Esophagus mucosa (tissue), 1 donor: Measurements from ENCODE around the gene REXO1. TPM values are rescaled to one million over a fixed set of nuclear protein-coding genes. Genes with fewer than 3 reads are reported as not detected.

Experiments
- ATAC-seq: fragments of 200-7000 bp; cut with Tn5 transposase; one replicate; pipeline ENCODE4 v1.9.1; 2020
- total RNA-seq: library from RNA; stranded (reverse); gene quantifications from one replicate; pipeline ENCODE4 v1.2.4, GENCODE V29; 2023
- donor health status: DM: yes; HTN: yes; CAD: no.

REXO1 gene
- total RNA-seq, 1 donor from 2014 or later = 16.9 TPM

DNA sequence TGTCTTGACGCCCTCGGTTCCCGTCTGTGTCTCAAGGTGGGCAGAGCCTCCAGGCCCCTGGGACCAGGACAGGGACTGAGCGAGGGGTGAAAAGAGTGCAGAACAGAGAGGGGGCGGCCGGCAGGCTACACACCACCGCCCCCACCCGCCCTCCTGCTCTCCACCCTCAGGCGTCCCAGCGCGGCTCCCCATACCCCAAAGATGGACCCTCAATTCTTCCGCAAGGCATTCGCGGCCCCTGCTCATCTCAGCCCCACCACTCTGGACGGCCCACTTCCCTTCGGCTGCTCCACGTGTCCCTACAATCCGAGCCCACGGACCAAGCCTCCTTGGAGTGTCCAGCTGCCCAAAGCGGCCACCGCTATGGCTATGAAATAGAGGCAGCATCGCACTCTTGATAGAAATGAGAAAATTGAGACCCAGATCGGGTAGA is 13.3 kb upstream of the REXO1 start:
- no peak for ATAC-seq

DNA sequence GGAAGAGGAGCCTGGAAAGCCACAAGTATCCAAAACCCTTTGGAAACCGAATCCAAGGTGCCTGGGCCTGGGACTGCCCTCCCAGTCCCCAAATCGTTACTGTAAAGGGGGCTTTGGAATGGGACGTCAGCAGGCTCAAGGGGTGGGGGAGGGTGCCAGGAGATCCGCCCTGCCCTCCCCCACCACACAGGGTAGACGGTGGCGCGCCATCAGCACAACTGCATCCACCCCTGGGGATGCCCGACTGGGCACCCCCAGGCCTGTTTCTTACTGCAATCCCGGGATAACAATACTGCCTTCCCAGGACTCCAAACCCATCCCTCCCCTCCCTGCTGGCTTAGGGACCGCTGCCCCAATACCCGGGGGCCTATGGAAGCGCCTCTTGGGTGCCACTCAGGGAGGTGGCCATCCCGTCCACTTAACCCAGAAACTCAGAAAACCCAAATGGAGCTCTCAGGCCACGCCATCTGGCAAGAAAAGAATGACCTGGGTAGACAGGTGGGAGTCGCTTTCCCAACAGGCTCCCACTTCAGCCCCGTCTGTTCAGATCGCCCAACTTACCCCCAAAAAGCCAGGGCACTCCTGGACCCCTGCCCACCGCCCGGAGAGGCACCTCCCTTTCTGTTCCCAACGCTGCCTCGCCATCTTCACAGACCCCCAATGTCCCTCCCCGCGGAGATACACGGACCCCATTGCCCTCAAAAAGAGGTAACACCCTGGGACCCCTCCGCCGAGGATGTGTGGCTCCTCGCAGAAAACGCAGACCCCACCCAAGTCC is 12.7 kb upstream of the REXO1 start:
- no peak for ATAC-seq

GRCh38 chr19:1860042-1860775 is 11.9 kb upstream of the REXO1 start:
- no peak for ATAC-seq

- no peak for ATAC-seq
Measured at GRCh38 chr19:1859331-1859781, 11.1 kb upstream of the REXO1 start.

- no peak for ATAC-seq
Measured at GRCh38 chr19:1858412-1859081, 10.3 kb upstream of the REXO1 start.

GRCh38 chr19:1857648-1858326 is 9.5 kb upstream of the REXO1 start:
- ATAC-seq = no peak

- ATAC-seq = peak; percentile 49
Measured at GRCh38 chr19:1856698-1857603, 8.7 kb upstream of the REXO1 start.

DNA sequence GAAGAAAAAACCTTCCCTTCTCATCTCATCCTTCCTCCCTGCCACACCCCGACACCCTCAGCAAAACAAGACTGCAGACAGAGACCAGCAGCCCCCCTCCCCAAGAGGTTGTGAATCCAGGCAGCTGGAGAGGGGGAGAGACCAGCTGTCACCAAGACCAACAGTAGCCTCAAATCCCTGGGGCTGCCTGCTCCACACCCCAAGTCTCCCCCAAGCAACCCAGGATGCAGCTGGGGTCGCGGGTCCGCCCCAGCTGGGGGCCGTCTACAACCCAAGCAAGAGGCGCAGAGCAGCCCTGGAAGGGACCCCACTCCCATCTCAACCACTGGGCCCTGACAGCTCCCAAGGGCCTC is 8.0 kb upstream of the REXO1 start:
- ATAC-seq = no peak

DNA sequence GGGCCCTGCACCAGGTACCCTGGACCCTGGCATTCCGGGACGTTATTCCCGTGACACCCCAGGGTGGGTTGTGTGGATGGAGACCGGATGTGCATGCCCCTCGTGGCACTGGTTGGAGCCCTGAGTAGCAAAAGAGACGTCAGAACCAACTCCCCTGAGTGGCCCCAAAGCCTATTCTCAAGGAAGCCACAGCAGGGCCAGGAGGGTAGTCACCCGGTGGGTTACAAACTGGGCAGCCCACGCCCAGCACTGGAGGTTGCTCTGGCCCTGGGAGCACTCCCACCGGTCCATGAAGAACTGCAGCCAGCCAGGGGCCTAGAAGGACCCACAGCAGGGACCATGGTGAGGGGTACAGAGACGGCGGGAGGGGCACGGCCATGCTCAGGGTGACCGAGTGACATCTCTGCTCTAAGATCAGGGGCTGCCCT is 7.6 kb upstream of the REXO1 start:
- ATAC-seq = no peak

DNA sequence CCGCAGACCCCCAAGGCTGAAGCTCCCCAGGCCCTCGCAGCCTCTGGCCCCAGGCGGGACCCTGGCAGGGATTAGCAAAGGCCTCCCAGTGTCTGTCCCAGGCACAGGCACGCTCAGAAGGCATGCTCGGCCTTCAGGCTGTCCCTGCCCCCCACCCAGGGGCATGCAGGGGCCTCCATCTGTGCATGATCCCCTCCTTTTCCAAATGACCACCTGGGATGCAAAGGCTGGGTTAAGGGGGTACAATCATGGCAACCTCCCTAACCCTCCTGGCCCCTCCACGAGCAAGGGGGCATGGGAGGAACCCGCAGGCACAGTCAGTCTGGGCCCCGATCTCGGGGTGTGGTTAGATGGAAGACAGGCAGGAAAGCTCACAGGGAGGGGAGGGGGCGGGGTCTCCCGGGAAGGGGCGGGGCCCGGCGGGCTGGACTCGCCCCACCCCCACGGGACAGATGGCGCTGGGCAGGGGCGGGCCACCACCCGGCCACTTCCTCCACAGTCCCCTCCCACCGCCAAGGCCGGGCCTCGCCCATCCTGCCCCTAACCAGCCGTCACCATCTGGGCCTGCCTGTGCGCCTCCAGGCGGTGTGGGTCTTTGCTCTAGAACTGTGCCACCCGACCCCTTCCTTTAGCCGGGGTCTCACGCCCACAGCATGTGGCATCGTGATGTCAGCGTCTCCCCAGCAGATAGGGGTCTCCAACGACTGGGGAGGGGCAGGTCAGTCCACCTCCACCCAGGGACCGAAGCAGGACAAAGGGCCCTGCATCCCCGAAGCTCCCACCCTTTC is 7.0 kb upstream of the REXO1 start:
- ATAC-seq = peak; percentile 74

DNA sequence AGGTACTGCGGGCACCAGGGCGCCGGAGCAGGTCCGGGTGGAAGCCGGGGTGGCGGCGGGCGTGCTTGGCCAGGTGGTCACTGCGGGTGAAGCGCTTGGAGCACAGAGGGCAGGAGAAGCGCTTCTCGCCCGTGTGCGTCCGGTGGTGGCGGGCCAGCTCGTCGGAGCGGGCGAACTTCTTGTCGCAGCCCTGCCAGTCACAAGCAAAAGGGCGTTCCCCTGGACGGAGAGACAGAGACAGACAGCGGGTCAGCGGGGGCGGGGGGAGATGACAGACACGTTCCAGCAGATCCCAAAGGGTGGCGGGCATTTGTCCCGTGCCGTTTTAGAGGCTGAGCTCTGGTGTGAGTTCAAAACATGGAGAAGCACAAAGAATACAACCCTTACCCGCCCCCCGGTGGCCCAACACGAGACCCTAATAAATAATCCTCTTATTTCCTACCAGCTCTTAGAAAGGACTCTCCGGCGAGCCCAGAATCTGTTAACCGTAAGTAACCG is 6.3 kb upstream of the REXO1 start:
- no peak for ATAC-seq

GRCh38 chr19:1854039-1854541 is 5.8 kb upstream of the REXO1 start:
- ATAC-seq = no peak

GRCh38 chr19:1853295-1854038 is 5.2 kb upstream of the REXO1 start:
- peak; percentile 48 for ATAC-seq

GRCh38 chr19:1852581-1853128 is 4.4 kb upstream of the REXO1 start:
- no peak for ATAC-seq

- ATAC-seq = no peak
Measured at GRCh38 chr19:1851654-1852580, 3.6 kb upstream of the REXO1 start.

GRCh38 chr19:1850809-1851653 is 2.7 kb upstream of the REXO1 start:
- no peak for ATAC-seq

- no peak for ATAC-seq
Measured at GRCh38 chr19:1849886-1850398, 1.7 kb upstream of the REXO1 start.
